T47D (cell line): ENCODE data around the gene SP1.
"Not testable (repeated sequence)": the region's sequence is repeated elsewhere in the genome, so short reads cannot be mapped to it uniquely, and the experiment has no call there.

ENCODE experiments used
- DNase-seq, 2 experiments: peaks; one replicate each; pipeline versions ENCODE4 v3.0.0 to v3.0.0-alpha.2; 2011 to 2012; ENCODE audit warnings: low read depth in 1 of 2, low spot score in 1 of 2
- JUND ChIP-seq: IDR thresholded peaks from 2 replicates; pipeline ENCODE4 v1.6.1; 2012; ENCODE audit warnings: low read depth
- in situ Hi-C: cut with HindIII; loops from 2 replicates; pipeline ENCODE4 v1.10.0; 2016; ENCODE audit warnings: low sequenced_read_pairs, low pct_unique_long_range_greater_than_20kb

The SP1 gene

DNA sequence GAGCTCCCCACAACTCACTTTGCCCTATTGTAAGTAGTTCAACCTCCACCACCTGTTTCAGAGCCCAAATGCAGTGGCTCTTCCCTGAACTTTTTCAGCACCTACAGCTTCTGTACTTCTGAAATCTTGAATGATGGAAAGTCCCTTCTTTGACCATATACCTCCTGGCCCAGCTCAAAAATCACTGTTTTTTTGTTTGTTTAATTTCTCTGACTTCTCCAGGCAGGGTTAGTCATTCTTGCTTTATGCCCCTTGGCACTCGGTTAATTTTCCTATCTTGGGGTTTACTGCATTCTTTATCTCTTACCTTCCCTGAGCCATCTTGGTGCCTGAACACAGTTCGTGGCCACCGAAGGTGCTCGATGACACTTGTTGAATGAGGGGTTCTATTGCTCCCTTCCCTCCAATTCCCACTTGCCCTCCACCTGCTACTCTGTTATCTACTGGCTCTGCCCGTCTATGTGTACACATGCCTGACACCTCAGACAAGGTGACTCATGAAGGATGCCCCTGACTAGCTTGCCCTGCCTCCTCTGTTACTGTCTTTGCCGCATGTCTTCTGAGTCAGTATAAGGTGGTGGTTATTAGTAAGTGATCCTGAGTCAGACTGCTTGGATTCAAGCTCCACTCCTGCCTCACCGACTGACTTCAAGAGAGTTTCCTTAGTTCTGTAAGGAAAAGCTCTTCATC, 48.1 kb downstream of the SP1 start:
- DNase-seq: no peak
- in situ Hi-C loops: no loop called here
- no peak for TF ChIP-seq JUND

DNA sequence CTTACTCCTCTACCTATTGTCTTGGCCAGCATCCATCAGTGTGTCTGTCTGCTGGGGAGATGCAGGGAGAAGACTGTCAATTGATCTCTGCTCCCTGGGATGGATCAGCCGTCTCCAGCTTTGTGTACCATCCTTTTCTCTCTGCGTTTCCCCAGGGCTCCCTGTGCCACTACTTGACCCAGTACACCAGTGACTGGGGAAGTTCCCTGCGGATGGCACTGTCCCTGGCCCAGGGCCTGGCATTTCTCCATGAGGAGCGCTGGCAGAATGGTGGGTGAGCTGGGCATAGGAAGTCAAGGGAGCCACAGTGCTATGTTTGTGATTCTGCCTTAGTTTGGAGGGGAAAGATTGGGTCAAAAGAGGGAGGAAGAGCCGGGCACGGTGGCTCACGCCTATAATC, 48.8 kb downstream of the SP1 start:
- TF ChIP-seq JUND: no peak
- in situ Hi-C loops: no loop called here
- DNase-seq: no peak

DNA sequence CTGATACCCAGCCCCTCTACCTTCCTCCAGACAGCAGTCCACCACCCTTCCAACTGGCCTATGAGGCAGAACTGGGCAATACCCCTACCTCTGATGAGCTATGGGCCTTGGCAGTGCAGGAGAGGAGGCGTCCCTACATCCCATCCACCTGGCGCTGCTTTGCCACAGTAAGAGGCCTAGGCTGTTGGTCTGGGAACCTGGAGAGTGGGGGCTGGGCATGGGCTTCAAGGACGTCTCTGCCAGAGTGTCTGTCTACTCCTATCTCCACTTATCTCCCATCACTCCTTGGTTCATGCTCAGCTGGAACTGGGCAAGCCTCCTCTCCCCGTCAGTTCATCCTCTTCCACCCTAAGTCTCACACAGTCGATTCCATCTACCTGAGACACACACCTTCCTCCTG, 50.1 kb downstream of the SP1 start:
- no peak for DNase-seq
- no peak for TF ChIP-seq JUND
- in situ Hi-C loops: no loop called here

DNA sequence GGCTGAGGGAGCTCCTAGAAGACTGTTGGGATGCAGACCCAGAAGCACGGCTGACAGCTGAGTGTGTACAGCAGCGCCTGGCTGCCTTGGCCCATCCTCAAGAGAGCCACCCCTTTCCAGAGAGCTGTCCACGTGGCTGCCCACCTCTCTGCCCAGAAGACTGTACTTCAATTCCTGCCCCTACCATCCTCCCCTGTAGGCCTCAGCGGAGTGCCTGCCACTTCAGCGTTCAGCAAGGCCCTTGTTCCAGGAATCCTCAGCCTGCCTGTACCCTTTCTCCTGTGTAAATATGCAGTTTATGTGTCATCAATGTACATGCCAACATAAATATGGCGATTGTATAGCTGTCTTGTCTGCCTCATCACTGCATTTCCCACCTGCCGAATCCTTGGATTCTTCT, 51.2 kb downstream of the SP1 start:
- in situ Hi-C loops: no loop called here
- no peak for DNase-seq
- TF ChIP-seq JUND: no peak

DNA sequence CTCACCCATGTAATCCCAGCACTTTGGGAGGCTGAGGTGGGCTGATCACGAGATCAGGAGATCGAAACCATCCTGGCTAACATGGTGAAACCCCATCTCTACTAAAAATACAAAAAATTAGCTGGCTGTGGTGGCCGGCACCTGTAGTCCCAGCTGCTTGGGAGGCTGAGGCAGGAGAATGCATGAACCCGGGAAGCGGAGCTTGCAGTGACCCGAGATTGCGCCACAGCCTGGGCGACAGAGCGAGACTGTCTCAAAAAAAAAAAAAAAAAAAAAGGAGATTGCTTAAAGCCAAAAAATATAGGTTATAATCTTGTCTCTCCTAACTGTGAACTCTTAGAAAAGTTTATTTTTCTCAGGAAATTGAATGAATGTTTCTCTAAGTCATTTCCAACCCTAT, 55.4 kb downstream of the SP1 start:
- in situ Hi-C loops, DNase-seq: not testable (repeated sequence)

DNA sequence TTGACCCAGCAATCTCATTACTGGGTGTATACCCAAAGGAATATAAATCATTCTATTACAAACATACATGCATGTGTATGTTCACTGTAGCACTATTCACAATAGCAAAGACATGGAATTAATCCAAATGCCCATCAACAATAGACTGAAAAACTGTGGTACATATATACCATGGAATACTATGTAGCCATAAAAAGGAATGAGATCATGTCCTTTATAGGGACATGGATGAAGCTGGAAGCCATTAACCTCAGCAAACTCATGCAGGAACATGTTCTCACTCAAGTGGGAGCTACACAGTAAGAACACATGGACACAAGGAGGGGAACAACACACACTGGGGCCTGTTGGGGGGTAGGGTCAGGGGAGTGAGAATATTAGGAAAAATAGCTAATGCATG, 59.6 kb downstream of the SP1 start:
- in situ Hi-C loops, DNase-seq: not testable (repeated sequence)

DNA sequence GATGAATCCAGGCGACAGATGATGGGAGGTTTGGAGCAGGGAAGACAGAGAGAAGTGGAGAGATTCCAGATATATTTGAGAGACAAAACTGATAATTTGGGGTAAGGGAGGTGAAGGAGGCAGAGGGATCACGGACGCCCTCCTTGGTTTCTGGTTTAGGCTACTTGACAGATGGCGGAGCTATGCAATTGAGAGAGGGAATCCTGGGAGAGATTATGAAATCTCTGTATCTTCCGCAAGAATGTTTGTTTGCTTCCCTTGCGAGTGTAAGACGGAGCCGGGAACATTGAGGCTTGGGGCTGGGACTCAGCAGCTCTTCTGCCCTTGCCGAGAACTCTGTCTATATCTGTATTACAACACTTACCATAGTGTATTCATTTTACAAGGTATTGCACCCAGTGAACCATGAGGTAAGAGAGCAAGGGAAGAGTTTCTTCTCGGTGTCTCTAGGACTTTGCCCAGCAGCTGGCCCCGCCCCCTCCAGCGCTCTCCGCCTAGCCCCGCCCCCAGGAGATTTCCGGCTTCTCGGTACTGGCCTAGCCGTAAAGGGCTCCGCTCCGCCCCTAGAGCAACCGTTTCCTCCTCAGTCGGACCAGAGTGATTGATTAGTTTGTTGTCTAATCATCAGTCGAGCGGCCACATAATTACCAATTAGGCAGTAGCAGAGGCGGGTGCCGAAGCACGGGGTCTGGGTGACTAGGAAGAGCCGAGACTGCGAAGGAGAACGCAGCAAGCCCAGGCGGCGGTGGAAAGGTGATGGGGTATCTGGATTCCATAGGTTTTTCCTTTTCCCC, 61.3 kb downstream of the SP1 start, which contains the start of gene PRR13:
PRR13 (plus strand) TSS at position 695 of the 794 bp plus-strand sequence. CDS start 981 bp downstream, outside the sequence.
- peak; percentile 95 to 100 for DNase-seq
- TF ChIP-seq JUND: no peak
- in situ Hi-C loops: no loop called here

DNA sequence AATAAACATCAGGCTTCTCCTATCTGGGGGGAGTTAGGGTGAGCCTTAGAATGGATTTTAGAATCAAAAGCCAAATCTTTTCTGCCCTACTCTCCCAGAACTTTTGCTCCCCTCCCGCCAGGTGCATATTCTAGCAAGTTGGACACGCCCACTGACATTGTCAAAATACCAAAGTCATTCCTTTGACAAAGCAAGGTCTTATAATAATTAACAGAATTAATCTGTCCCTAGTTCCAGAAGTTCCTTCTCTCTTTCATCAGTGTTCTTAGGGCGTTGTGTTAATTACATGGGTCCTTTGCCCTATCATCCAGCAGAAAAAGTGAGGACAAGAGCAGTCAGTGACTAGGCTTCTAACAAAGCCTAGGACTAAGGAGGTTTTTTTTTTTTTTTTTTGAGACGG, 64.0 kb downstream of the SP1 start:
- in situ Hi-C loops: no loop called here
- DNase-seq: no peak
- TF ChIP-seq JUND: no peak

DNA sequence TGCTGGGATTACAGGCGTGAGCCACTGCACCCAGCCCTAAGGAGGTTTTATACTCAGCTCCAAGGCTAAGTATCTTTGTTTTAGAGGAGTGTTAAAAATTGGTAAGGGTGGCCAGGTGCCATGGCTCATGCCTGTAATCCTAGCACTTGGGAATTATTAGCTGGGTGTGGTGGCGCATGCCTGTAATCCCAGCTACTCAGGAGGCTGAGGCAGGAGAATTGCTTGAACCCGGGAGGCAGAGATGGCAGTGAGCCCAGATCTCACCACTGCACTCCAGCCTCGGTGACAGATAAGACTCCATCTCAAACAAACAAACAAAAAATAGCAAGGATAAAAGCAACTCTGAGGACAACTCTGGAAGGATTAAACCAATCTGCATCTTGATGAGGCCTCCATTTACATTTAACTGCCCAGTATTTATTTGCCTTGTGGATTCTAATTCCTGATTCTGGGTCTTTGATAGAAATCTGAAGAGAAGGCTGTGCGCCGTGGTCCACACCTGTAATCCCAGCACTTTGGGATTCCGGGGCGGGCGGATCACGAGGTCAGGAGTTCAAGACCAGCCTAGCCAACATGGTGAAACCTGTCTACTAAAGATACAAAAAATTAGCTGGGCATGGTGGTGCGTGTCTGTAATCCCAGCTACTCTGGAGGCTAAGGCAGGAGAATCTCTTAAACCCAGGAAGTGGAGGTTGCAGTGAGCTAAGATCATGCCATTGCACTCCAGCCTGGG, 64.8 kb downstream of the SP1 start:
- DNase-seq, in situ Hi-C loops: not testable (repeated sequence)

DNA sequence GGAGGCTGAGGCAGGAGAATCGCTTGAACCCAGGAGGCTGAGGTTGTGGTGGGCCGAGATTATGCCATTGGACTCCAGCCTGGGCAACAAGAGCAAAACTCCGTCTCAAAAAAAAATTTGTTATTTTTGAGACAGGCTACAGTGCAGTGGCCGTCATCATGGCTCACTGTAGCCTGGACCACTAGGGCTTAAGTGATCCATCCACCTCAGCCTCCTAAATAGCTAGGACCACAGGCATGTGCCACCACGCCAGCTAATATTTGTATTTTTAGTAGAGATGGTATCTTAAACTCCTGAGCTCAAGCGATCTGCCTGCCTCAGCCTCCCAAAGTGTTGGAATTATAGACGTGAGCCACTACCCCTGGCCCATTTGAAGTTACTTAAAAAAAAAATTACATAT, 71.0 kb downstream of the SP1 start:
- in situ Hi-C loops: no loop called here
- DNase-seq: no peak
- TF ChIP-seq JUND: no peak

DNA sequence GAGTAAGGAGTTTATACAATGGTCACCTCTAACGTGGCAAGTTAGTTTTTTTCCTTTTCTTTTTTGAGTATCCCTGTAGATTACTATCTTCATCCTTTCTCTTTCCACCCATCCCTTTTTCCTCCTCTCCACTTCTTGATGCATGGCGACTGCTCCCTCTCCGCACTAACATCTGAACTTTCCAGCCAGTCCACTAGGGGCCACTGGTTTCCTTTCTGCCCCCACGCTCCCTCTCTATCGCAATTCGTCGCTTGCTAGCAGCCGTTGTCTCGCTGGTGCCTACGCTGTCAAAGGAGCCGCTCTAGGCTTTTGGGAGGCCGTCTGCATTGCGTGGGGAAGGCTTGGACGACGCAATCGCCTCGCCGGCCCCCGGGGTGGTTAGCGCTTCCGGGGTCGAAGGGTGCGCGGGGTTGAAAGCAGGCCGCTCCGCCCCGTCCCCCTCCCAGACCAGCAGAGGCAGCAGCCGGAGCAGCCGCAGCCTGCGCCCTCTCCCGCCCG, 71.7 kb downstream of the SP1 start, which contains the start of gene PCBP2:
PCBP2 (plus strand) TSS at position 442 of the 498 bp plus-strand sequence. CDS start 2,699 bp downstream, outside the sequence.
- in situ Hi-C loops: no loop called here
- peak; percentile 93 to 100 for DNase-seq
- TF ChIP-seq JUND: no peak

DNA sequence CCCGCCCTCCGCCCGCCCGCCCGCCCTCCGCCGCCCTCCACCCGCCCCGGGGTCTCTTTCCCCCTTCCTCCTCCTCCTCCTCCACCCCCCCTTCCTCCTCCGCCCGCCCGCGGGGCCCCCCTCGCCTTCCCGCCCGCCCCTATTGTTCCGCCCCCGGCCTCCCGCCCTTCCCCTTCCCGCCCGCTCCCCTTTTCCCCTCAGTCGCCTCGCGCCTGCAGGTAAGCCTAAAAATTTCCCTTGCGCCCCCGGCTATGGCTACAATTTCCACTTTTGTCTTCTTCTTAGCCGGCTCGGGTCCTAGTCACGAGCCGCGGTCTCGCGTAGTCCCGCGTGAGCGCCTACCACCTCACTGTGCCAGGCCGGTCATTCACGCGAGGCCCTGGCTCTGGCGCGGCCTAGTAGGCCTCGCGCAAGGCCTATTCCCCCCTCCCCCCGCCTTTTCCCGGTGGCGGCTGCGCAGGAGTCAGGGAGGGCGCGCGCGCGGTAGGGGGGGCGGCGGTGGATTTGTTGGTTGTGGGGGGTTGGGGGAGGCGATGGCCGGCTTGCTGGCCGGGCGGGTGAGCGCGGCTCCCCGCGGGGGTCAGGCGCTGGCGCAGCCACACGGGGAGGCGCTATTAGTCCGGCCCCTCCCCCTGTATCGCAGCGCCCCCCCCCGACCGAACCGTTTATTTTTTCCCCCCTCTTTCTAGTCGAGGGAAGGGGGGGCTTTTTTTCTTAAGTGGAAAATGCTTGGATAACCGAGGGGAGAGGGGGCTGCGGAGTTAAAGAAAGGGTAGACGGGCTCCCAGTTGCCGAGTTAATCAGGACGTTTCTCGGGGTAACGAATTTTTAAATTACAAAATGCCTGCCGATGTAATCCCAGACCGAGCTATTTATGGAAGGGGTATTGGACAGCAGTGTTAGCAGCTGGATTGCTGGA, 72.4 kb downstream of the SP1 start:
- no peak; the same call in 1 of the 2 replicates for TF ChIP-seq JUND
- in situ Hi-C loops: no loop called here
- DNase-seq: peak; percentile 71 to 95
